NCI-H2227 (cell line): ENCODE measurements around the gene ARHGEF18.
A peak's percentile ranks its signal among the peaks of the same experiment; 100 is the strongest.
"Not testable (repeated sequence)": the region's sequence is repeated elsewhere in the genome, so short reads cannot be mapped to it uniquely, and the experiment has no call there.

Experiments
- DNase-seq: peaks from one replicate; lab custom pipeline; 2025; ENCODE audit not compliant: unreplicated experiment; lab: John Stamatoyannopoulos, UW

Gene ARHGEF18

DNA sequence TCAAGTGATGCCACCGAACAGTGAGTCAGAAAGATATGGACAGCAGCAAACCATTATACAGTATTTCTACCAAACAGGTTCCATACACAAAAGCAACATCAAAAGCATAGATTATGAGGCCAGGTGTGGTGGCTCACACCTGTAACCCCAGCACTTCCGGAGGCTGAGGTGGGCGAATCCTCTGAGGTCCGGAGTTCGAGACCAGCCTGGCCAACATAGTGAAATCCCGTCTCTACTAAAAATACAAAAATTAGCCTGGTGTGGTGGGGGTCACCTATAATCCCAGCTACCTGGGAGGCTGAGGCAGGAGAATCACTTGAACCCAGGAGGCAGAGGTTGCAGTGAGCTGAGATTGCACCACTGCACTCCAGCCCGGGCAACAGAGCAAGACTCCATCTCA, 1.7 kb upstream of the ARHGEF18 start:
- not testable (repeated sequence) for DNase-seq

DNA sequence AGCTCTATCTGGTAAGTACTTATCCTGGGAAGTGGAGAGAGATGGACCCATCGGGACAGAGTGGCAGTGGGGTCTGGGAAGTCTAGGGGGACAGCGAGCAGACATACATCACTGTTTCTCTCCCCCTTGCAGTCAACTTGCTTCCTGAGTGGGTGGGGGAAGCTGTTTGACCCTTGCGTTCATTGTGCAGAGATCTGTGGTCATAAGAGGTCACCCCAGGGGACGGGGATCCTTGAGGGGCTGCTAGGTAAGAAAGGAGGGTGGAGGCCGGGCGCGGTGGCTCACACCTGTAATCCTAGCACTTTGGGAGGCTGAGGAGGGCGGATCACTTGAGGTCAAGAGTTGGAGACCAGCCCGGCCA, 474 bp downstream of the ARHGEF18 start:
- no peak for DNase-seq

DNA sequence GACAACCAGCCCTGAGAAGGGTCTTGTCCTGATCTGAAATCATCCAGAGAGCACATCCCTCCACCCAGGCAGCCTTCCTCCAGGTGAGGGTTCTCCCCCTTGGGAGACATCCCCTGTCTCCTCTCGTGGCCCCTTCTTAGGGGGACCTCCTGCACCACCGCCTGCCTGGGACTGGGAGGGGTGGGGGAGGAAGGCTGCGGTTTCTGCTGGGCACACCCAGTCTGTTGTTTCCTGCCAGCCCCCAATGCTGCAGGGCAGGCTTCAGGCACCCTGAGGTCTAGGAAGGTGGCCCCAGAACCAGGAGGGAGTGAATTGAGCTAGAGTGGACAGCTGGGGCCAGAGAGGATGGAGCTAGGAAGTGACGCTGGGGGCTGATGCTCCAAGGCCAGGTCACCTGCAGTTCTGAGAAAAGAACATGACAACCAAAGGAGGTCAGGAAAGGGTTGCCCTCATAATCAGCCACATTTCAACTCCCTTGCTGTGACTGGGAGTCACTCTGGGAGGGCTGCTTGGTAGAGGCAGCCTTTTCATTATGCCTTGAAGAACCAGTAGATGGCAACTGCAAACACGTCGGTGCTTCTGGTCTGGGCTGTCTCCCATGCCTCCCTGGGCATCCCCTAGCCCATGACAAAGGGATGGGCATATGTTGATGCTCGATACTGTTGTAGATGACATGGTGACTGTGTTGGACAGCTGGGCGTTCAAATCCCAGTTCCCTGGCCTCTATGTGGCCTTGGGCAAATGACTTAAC, 1.4 kb downstream of the ARHGEF18 start:
- no peak for DNase-seq

DNA sequence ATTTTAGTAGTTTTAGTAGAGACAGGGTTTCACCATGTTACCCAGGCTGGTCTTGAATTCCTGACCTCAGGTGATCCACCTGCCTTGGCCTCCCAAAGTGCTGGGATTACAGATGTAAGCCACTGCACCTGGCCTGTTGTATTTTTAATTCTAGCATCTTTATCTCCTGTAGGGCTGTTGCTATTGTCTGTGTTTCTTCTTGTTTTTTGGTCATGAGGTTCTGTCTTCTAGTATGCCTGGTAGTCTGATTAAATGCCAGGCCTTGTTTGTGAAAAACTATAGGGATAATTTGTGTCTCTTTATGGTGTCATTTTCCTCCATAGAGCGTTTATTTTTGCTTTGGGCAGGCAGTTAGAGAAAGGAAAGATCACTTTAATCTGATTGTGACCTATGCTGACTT, 3.1 kb downstream of the ARHGEF18 start:
- no peak for DNase-seq

DNA sequence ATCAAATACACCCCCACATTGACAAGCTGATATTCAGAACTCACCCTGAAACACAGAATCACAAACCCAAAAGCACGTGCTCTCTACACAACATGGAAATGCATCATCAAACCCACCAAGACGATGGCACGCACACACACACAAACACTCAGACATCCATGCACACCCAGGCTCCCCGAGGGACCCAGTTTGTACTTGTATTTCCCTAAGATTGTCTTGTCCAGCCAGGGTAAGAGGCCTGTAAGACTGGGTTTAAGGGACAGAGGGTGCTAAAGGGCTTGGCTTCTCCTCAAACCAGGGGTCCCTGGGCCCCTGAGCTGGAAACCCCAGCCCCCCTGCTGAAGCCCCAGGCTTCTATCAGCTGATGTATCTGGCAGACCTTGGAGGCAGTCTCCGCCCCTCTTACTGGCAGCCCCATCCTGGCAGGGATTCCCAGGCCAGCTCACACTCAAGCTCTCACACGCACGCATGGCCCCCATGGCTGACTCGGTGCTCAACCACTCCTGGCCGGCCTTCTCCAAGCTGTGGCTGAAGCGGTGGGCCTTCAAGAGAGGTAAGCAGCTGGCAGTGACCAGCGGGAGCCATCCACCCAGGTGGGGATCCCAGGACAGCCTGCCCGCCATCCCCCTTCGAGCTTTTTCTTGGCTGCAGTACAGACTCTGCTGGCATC, 6.5 kb downstream of the ARHGEF18 start:
- DNase-seq = no peak

DNA sequence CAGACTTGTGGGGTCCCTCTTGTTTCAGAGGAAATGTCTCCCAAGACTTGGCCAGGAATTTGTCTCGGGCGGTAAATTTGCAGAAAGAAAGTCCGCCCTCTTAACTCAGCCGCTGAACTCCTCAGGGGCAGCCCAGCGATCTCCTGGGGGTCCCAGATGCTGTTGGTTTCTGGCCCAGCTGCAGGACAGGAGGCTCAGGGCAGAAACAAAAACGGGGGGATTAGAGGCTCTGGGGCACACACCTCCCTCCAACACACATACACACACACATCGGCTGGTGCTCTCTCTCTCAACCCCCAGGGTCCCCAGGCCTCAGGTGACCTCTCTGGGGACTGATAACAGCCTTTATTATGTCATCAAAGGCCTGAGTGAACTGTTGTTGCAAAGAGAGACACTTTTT, 7.1 kb downstream of the ARHGEF18 start:
- no peak for DNase-seq

DNA sequence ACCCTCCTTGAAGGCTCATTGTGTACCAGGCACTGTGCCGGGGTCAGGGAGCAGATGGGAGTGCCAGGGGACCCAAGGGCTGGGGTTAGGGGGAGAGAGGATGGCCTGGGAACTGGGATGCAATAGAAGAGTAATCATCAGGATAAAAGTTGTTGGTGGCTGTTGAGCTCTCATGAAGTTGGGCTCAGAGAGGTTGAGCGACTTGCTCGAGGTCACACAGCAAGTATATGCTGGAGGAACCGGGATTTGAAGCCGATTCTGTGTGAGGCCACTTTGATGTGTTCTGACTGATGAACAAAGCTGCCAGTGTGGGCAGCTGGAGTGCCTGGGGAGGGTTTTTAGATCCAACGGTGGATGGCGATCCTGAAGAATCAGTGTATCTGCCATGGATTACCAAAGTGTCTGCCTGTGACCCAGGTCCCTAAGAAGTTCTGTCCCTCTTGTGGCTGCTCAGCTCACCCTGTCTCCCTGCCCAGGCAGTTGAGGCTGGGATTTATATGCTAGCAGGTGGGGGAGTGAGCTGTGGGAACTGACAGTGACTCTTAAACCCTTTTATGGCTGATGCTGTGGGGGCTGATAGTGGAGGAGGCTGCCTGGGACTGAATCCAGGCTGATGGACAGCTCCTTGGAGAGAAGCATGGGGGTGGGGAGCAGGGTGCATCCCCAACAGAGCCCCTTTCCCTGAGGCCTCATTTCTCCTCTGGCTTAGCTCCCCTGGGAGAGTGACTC, 8.3 kb downstream of the ARHGEF18 start:
- DNase-seq = no peak

DNA sequence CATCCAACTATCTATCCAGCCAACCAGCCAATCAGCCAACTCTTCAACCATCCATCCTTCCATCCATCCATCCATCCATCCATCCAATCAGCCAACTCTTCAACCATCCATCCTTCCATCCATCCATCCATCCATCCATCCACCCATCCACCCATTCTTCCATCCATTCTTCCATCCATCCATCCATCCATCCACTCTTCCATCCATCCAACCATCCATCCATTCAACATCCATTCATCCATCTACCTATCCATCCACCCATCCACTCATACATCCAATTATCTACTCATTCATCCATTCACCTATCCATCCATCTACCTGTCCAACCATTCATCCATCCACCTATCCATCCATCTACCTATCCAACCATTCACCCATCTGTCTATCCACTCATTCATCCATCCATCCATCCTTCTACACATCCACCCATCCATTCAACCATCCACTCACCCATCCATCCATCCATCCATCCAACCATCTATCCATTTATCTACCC, 9.4 kb downstream of the ARHGEF18 start:
- DNase-seq = no peak

DNA sequence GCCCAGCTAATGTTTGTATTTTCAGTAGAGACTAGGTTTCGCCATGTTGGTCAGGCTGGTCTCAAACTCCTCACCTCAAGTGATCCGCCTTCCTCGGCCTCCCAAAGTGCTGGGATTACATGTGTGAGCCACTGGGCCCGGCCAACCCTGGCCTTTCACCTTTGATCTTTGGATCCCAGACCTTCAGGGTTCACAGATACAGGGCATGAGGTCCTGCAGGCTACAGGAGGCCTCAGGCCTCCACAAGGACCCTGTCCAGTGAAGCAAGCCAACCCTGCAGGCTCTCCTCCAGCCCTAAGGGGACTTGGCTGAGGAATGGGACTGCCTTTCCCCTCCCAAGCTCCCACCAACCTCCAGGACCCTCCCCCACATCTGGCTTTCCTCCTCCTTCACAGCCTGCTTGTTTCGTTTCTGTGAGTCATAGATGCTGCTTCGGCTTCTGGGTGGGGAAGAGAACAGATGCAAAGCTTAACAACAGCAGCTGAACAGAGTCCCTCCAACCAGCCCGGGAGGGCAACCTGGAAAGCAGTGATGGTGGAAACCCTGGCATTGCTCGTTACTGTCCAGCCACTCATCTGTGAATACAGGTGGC, 11.8 kb downstream of the ARHGEF18 start:
- DNase-seq = no peak

DNA sequence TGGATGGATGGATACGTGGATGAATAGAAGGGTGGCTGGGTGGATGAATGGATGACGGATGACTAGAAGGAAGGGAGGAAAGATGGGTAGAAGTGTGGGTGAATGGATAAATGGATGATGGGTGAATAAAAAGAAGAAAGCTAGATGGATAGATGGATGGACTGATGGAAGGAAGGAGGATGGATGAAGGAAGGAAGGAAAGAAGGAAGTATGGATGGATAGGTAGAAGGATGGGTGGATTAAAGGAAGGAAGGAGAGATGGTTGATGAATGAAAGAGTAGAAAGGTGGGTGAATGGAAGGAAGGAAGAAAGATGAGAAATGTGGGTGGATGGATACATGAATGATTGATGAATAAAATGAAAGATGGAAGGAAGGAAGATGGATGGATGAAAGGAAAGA, 14.5 kb downstream of the ARHGEF18 start:
- no peak for DNase-seq

DNA sequence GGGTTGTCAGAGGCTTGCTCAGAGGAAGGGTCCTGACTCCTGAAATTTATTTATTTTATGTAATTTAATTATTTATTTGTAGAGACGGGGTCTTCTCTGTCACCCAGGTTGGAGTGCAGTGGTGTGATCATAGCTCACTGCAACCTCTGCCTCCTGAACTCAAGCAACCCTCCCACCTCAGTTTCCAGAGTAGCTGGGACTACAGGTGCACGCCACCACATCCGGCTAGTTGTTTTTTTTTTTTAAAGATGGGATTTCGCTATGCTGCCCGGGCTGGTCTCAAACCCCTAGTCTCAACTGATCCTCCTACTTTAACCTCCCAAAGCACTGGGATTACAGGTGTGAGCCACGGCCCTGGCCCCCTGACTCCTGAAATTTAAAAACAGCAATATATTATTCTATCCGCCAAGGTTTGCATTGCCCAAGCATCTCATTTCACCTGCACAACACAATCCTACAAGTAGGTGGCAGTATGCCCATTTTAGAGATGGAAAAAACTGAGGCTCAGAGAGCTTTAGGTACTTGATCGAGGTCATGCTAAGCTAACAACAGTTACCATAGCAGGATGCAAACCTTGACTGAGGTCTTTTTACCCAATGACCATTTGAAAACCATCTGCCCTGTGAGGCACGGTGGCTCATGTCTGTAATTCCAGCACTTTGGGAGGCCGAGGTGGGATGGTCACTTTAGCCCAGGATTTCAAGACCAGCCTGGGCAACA, 18.1 kb downstream of the ARHGEF18 start:
- DNase-seq = peak; percentile 9

DNA sequence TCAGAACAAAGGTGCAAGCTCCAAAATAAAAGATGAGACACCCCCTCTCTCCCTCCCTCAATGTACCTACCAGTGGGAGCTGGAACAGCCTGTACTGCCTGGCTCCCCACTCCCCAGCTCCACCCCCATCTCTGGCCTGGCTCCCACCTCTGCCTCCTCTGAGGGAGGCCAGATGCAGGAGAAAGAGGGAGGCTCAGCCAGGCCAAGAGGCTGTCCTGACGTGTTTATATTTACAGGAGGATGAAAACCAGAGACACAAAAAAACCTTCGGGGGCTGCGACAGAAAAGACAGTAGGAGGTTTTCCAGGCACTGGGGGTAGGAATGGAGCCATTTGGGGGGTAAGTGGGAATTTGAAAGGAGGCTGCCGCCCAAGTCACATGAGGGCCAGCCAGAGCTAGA, 19.7 kb downstream of the ARHGEF18 start:
- no peak for DNase-seq

DNA sequence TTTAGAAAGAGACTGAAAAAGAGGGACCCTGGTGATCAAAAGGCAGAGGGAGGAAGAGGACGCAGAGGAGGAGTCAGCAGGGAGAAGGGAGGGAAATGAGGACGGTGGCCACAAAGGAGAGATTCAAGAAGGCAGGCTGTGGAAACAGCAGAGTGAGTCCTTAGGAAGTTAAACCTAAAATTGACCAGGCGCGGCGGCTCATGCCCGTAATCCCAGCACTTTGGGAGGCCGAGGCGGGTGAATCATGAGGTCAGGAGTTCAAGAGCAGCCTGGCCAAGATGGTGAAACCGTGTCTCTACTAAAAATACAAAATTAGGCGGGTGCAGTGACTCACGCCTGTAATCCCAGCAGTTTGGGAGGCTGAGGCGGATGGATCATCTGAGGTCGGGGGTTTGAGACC, 20.1 kb downstream of the ARHGEF18 start:
- DNase-seq = not testable (repeated sequence)

DNA sequence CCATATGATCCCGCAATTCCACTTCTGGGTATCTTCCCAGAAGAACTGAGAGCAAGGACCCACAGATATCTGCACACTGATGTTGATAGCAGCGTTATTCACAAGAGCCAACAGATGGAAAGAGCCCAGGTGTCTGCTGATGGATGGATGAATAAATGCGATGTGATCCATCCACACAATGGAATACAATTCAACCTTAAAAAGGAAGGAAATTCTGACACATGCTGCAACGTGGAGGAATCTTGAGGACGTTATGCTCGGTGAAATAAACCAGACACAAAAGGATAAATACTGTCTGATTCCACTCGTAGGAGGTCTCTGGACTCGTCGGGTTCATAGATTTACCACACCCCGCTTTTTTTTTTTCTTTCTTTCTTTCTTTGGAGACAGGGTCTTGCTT, 21.8 kb downstream of the ARHGEF18 start:
- no peak for DNase-seq

DNA sequence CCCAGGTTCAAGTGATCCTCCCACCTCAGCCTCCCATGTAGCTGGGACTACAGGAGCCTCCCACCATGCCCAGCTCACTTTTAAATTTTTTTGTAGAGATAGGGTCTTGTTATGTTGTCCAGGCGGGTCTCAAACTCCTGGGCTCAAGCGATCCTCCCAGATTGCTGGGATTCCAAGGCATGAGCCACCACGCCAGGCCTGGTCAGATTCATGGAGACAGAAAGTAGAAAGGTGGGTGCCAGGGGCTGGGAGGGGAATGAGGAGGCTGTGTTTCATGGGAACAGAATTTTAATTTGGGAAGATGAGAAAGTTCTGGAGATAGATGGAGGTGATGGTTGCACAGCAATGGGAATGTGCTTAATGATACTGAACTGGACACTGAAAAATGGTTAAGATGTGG, 22.3 kb downstream of the ARHGEF18 start:
- DNase-seq = no peak

DNA sequence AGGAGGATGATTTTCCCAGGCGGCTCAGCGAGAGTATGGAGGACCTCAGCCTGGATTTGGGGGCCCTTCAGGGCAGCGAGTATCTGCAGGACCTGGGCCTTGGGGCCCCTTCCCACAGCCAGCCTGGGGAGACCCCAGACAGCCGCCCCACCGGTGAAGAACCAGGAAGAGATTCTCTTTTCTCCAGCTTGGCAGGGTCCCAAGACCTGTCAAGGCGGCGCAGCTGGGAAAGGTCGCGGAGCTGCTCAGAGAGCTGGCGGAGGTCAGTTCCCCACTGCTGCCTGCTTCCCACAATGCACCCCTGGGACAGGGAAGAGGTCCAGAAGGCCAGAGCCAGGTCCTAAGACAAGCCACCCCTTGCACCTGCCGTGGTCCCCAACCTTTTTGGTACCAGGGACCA, 24.1 kb downstream of the ARHGEF18 start:
- no peak for DNase-seq

DNA sequence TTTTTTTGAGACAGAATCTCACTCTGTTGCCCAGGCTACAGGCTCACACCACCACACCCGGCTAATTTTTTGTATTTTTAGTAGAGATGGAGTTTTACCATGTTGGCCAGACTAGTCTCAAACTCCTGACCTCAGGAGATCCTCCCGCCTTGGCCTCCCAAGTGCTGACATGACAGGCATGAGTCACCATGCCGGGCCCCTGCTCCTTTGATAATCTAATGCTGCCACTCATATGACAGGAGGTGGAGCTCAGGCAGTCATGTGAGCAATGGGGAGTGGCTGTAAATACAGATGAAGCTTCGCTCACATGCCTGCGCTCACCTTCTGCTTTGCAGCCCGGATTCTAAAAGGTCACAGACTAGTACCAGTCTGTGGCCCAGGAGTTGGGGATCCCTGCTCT, 25.1 kb downstream of the ARHGEF18 start:
- DNase-seq = no peak

DNA sequence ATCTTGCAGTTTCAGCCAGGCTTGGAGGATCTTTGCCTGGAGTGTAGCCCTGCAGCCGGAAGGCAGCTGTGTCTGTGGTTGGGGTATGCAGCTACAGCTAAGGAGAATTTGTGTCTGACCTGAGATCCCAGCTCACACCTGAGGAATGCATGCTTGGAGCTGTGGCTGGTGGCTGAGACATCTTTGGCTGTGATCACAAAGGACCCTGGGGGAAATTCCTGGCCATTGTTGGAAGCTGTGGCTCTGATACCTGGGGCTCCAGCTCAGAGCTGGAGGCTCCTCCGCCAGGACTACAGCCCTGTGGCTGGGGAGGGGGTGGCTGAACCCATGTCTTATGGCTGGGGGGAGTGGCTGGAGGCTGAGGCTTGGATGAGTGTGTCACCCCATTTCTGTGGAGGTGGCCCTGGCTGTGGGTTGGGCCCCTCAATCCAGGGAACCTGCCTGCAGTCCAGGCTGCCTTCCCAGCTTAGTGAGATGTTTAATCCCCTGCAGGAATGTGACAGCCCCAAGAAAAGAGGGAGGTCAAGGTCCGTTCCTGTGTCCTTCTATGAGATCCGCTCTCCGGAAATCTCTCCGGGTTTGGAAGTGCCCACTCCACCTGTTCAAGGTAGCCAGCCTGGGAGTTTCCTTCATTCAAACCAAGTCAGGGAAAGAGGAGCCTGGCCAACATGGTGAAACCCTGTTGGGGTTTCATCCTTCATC, 27.6 kb downstream of the ARHGEF18 start:
- DNase-seq = no peak

DNA sequence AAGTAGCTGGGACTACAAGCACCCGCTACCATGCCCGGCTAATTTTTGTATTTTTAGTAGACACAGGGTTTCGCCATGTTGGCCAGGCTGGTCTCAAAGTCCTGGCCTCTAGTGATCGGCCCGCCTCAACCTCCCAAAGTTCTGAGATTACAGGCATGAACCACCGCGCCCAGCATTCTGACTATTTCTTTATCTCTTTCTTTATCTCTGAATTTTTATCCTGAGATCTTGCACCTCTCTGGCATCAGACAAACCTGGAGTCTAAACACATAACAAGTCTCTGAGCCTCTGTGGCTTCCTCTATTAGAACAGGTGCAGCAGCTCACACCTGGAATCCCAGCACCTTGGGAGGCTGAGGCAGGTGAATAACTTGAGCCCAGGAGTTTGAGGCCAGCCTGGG, 28.5 kb downstream of the ARHGEF18 start:
- DNase-seq = no peak

DNA sequence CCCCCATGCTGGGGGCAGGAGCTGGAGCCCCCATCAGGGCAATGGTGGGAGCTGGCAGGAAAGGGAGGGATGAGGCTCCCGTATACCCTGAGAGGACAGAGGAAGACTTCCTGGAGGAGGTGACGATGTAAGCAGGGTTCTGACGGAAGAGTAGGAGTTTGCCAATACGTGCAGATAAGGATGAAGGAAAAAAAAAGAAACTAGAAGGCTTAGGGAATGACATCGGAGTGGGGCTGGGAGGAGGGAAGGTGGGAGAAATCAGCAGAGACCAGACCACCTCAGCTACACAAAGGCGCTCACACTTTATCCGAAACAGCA, 32.3 kb downstream of the ARHGEF18 start:
- no peak for DNase-seq

DNA sequence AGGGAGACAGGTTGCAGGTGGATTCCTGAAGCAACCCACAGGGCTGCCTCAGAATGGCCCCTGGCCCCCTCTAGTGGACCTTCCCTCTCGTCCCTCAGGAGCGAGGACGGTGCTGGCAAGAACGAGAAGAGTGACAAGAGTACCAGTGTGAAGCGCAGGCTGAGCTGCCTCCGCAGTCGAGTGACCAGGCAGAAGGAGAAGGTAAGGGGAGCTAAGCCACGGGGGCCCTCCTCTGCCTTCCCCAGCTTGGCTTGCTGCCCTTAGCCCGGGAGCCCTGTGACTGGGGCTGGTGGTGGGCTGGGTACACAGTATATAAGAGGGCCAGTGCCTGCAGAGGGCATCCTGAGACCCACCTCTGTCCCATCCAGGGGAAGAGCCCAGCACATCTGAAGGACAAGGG, 34.0 kb downstream of the ARHGEF18 start:
- DNase-seq = no peak
